Psoas muscle (tissue), 8 donors: ENCODE measurements around the gene PRKCA. TPM values are rescaled to one million over a fixed set of nuclear protein-coding genes. Genes with fewer than 3 reads are reported as not detected.

ENCODE experiments used
- ATAC-seq, 4 donors: fragments of 200-7000 bp; cut with Tn5 transposase; one replicate each; pipeline ENCODE4 v1.9.1; 2020; ENCODE audit warnings: moderate library complexity in 3 of 4, mild to moderate bottlenecking in 2 of 4
- DNase-seq, 2 donors: peaks; one replicate each; pipeline ENCODE4 v3.0.0-alpha.2; 2020
- H3K27ac ChIP-seq: fragments of 200-600 bp; one replicate; pipeline ENCODE4 v1.8.0; 2022
- H3K27me3 ChIP-seq, 3 donors: fragments of 200-600 bp in 1 of 3; one replicate each; pipeline versions ENCODE4 v1.6.1 to v1.8.0; 2013 to 2022; ENCODE audit warnings: low read length in 2 of 3, mild to moderate bottlenecking in 2 of 3, moderate library complexity in 1 of 3; ENCODE audit not compliant: insufficient read depth in 3 of 3
- H3K36me3 ChIP-seq, 2 donors: fragments of 200-600 bp in 1 of 2; one replicate each; pipeline versions ENCODE4 v1.6.1 to v1.8.0; 2013 to 2022; ENCODE audit warnings: low read depth in 1 of 2, mild to moderate bottlenecking in 1 of 2, moderate library complexity in 1 of 2; ENCODE audit not compliant: insufficient read depth in 1 of 2
- H3K4me1 ChIP-seq: fragments of 200-600 bp; one replicate; pipeline ENCODE4 v1.8.0; 2022
- H3K4me3 ChIP-seq: fragments of 200-600 bp; one replicate; pipeline ENCODE4 v1.8.0; 2022; ENCODE audit warnings: mild to moderate bottlenecking
- H3K9me3 ChIP-seq: fragments of 200-600 bp; one replicate; pipeline ENCODE4 v1.8.0; 2022
- CTCF ChIP-seq: fragments of 200-600 bp; IDR thresholded peaks from one replicate; pipeline ENCODE4 v1.8.0; 2022; ENCODE audit warnings: antibody characterized with exemption
- WGBS, 3 donors: extraction: QIAGEN DNeasy Blood & Tissue Kit; methylation state at CpG; one replicate each; pipeline versions ENCODE4 v1.1.6 to v1.1.7; 2013; 5-methylcytosine and 5-hydroxymethylcytosine counted together
- intact Hi-C, 2 donors: fragments of 100-400 bp; cut with DNase I; formaldehyde crosslinking; loops; one replicate each; pipeline versions ENCODE4 v1.11.0 to v1.14.2; 2022
- polyA plus RNA-seq, 3 donors: library from polyadenylated mRNA; stranded (reverse); fragments of 200-250 nt; gene quantifications; one replicate each; pipeline ENCODE4 v1.2.3, GENCODE V29; 2013
- total RNA-seq, 4 donors: library from RNA; stranded (reverse); fragmentation: NEBNext Ultra II Directional in 2 of 4; extraction: Animal tissue kit (Norgen Biotek cat#: 25700) in 2 of 4; gene quantifications; one replicate each; pipeline versions ENCODE4 v1.2.1 to v1.2.4, GENCODE V29; 2021 to 2023
- donor health status: healthy with polysubstance abuse.
- donor health status: DM: no; HTN: no; CAD: no; lungs with moderate emphysema.
- donor health status: Bipolar disorder and iron deficiency.
- donor health status: healthy.
- donor health status: DM: yes; HTN: yes; CAD: no.
- donor health status: DM: no; HTN: no; CAD: no.
- donor health status: DM: no; HTN: no; CAD: no.
- donor health status: DM: yes; HTN: yes; CAD: no.

The PRKCA gene
- total and polyA plus RNA-seq, 7 donors: 0.35 to 15.5 (median 8.2) TPM

- Histone ChIP-seq H3K36me3 (no peaks in the 10 kb centered on the region), H3K9me3 (no peaks in the 10 kb centered on the region), H3K27ac (no peak overlapping the region), H3K27me3 (no peaks in the 10 kb centered on the region), H3K4me1 (peaks cover 13% of the 10 kb centered on the region), H3K4me3 (no peak overlapping the region)
- no peak for DNase-seq
- no peak for TF ChIP-seq CTCF
- 88 to 96% (median 90%) methylated on average over 1 of the region's 1 CpG for WGBS, 3 donors
- intact Hi-C loops: no loop called here
- ATAC-seq: no peak
Observed at GRCh38 chr17:66465701-66466100, 163.3 kb downstream of the PRKCA start.

- Histone ChIP-seq H3K27ac (no peak overlapping the region), H3K4me3 (no peak overlapping the region)
Observed at GRCh38 chr17:66466106-66466820, 163.8 kb downstream of the PRKCA start.

GRCh38 chr17:66466840-66467367 lies 164.5 kb downstream of the PRKCA start:
- H3K36me3 ChIP-seq: no peaks in the 10 kb centered on the region
- TF ChIP-seq CTCF: no peak
- H3K27me3 ChIP-seq: no peaks in the 10 kb centered on the region
- DNase-seq (peak in 1 of 2 donors; percentile 34), ATAC-seq (peak; percentile 37 to 63 (median 50))
- no peaks in the 10 kb centered on the region for H3K9me3 ChIP-seq
- WGBS, 3 donors: 34 to 38% (median 36%) methylated on average over 7 of the region's 7 CpGs
- no peak overlapping the region for H3K27ac ChIP-seq
- H3K4me3 ChIP-seq: no peak overlapping the region
- intact Hi-C loops: no loop called here
- peaks cover 13% of the 10 kb centered on the region for H3K4me1 ChIP-seq

More at GRCh38 chr17:66466106-66466820, 163.8 kb downstream of the PRKCA start:
- ATAC-seq (no peak), DNase-seq (no peak)
- Histone ChIP-seq H3K9me3 (no peaks in the 10 kb centered on the region), H3K36me3 (no peaks in the 10 kb centered on the region), H3K27me3 (no peaks in the 10 kb centered on the region), H3K4me1 (peaks cover 13% of the 10 kb centered on the region)
- intact Hi-C loops: no loop called here
- 62 to 65% (median 65%) methylated on average over 11 of the region's 11 CpGs for WGBS, 3 donors
- TF ChIP-seq CTCF: no peak

GRCh38 chr17:66467766-66468165 lies 165.4 kb downstream of the PRKCA start:
- ATAC-seq (no peak), DNase-seq (no peak)
- Histone ChIP-seq H3K36me3 (no peaks in the 10 kb centered on the region), H3K9me3 (no peaks in the 10 kb centered on the region), H3K4me3 (no peak overlapping the region), H3K27me3 (no peaks in the 10 kb centered on the region), H3K27ac (no peak overlapping the region), H3K4me1 (peaks cover 13% of the 10 kb centered on the region)
- intact Hi-C loops: no loop called here
- 81 to 91% (median 85%) methylated on average over 6 of the region's 6 CpGs for WGBS, 3 donors
- TF ChIP-seq CTCF: no peak
